NCI-H187 (cell line): ENCODE results near the gene SCARB1.

Experiments used
- DNase-seq, 2 experiments: peaks; one replicate each; lab custom pipeline; 2025; lab: John Stamatoyannopoulos, UW

The SCARB1 gene

DNA sequence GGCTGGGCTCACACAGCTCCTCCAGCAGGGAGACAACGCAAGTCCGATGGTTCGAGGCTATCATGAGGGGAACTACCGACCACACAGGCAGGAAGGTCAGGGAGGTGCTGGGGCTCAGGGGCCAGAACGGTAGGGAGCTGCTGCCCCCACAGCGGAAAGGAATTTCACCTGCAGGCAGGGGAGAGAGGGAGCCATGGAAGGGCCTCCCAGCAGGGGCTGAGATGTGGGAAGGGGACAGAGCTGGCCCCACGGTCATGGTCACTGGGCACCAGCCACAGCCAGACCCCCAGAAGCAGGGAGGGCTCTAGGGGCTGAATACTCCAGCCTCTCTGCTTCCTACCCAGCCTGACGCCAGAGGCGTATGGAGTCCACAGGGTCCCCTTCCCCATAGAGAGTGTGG lies 103.1 kb downstream of the SCARB1 start:
- no peak for DNase-seq

DNA sequence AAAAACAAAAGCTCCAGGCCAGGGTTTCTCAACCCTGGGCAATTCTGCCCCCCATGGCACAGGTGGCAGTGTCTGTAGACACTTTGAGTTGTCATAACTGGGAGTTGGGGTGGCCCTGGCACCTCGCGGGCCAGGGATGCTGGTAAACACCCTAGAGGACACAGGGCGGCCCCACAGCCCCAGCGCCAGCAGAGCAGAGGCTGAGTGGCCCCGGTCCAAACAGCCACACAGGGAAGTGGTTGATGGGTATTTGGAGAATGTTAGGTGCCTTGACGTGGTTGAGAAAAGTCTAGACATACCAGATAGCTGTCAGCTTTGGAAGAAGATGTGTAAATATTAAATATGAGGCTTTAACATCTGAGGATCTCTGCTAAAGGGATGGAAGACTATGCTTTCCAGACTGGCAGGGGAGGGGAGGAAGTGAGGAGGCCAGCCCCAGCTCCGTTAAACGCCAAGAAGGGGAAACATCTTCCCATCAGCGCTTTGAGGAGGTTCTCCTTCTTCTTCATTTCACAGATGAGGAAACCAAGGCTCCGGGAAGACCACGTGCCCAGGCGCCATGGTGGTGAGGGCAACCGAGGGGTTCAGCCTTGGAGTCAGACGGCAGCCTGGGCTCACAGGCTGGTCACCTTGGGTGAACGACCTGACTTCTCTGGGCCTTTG lies 103.7 kb downstream of the SCARB1 start:
- DNase-seq = no peak

DNA sequence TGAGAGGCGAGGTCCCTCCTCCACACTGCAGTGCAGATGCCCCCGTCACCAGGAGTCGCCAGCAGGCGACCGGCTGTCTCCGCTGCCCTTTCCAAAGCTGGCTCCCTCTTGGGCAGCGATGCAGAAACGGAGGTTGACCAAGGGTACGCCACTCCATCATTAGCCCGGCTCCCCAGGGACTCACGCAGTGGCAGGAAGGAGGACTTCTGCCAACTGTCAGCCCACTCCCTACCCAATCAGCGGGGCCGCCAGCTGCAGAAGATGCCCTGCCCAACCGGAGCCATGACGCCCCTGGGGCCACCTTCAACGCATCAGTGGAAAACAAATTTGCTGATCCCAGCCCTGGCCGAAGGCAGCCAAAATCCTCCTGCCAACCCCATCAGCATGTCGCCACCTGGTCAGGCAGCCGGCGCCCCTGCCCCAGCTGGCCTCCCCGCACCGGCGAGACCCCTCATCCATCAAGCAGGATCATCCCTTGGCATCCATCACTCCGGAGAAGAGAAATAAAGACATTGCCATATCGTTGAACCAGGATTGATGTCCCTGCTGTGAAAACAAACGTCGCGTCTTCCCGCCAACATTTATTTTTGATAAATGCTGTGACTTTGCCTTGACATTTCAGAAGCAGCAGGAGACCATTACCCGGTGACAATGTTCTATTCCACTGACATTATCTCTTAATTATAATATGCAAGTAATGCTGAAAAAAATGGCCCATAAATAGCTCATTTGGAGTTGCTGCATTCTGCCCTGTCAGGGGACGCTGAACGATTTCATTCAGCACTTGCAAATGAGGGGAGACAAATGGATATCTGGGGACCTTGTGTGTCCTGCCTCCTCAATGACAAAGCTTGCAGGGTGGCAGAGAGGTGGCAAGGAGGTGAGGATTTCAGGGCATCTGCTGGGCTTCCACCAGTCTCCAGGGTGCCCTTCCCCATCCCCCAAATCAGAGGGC lies 105.1 kb downstream of the SCARB1 start:
- peak; percentile 86 to 94 for DNase-seq

DNA sequence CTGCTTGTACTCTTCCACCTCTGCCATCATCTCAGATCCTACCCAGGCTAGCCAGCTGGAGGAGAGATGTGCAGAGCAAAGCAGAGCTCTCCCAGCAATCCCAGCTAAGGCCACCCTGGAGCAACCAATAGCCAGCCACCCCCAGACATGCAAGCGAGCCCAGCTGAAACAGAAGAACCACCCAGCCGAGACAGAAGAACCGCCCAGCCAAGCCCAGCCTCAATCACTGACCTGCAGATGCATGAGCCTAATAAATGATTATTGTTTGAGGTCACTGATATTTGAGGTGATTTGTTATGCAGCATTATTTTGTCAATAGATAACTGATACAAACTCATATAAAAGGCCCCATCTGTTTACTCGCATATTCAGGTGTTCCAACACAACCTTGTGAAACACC lies 106.3 kb downstream of the SCARB1 start:
- no peak for DNase-seq

DNA sequence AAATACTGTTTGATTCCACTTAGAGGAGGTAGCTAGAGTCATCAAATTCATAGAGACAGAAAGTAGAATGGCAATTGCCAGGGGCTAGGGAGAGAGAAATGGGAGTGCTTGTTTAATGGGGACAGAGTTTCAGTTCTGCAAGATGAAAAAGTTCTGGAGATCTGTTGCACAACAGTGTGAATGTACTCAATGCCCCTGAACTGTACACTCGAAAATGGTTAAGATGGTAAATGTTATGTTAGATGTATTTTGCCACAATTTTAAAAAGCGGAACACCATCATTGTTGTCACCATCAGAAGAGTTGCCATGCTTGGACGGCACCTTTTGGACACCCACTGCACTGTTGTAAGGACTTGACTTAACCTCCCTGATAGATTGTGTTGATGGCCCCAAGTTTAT lies 106.9 kb downstream of the SCARB1 start:
- no peak for DNase-seq

DNA sequence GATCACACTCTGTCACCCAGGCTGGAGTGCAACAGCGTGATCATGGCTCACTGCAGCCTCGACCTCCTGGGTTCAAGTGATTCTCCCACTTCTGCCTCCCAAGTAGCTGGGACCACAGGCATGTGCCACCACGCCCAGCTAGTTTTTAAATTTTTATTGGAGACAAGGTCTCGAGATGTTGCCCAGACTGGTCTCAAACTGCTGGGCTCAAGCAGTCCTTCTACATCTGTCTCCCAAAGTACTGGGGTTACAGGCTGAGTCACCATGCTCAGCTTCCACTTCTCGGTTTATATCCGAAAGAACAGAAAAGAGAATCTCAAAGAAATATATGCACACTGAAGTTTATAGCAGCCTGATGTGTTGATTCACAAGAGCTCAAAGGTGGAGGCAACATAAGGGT lies 107.5 kb downstream of the SCARB1 start:
- no peak for DNase-seq

DNA sequence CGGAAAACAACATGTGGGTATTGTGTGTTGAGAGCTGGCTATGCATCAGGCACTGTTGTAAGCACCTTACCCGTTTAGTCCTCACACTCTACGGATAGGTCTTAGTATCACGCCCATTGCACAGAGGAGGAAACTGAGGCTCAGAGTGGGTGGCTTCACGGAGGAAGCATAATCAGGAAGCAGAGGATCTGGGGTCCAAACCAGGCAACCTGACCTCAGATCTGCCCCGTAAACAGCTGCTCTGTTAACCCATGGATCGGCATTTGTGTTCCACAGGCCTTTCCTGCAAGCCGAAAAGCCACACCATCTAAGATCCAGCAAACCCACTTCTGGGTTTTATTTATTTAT lies 107.9 kb downstream of the SCARB1 start:
- no peak for DNase-seq

DNA sequence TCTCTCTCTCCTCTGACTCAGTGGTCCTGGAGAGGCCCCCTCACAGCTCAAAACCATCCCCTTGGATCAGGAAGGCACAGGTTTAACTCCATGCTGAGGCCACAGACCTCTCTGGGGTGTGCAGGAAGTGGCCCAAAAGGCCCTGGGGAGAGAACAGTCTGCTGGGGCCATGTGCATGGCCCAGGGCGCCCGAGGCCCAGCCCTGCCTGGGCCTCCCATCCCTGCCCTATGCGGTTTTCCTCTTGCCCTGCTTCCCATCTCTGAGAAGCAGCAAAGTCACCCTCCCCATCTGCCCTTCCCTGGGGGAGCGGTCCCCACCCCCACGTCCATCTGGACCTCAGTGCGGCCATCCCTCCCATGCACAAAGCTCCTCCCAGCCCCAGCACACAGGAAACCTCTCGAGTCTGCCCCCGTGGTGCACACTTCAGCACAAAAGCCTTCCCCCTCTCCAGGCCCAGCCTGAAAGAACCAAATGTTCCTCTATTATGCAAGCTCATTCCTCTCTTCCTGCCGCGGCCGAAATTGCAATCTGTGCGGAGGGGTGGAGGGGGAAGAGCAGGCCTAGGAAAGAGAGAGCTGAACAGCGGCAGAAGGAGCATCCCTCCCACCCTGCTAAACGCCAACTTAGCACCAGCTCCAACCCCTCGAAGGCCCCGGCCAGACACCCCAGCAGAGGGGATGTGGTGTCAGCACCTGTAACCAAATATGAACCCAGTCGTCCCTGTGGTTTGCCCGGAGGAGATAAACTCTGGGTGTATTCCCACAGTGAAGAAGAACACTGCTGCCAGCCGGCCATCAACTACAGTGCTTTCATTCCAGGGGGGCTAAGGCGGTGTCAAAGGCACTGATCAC lies 108.5 kb downstream of the SCARB1 start:
- peak; percentile 85 to 92 for DNase-seq

DNA sequence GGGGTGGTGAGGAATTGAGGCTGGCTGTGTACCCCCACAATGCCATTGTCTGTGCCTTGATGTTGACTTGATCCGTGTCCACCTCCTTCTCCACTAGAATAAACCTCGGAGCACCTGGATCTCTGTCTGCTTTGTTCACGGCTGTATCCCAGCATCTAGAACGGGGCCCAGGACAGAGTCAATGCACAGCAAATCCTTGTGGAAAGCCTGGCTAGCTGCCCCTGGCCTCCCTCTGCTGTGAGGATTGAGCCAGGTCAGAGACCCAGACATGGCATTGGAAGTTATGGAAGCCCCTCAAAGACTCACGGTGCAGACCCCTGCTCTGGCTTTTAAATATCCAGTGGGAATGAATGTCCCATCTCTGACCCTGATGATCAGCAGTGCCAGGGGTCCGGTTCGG lies 109.2 kb downstream of the SCARB1 start:
- no peak for DNase-seq

DNA sequence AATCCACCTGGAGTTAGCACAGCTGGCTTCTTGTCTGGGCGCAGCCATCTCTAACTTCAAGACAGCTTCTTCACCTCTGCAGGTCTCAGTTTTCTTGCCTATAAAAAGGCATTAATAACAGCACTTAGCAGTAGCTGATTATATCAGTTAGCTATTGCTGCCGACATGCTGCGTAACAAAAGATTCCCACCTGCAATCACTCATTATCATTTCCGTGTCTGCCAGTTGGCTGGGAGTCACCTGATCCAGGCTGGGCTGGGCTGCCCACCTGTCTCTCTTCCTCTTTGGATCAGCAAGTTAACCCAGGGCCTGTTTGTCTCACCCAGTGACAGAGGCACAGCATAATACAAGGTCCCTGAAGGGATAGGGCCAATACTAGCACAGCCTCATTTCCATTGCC lies 109.7 kb downstream of the SCARB1 start:
- no peak for DNase-seq

DNA sequence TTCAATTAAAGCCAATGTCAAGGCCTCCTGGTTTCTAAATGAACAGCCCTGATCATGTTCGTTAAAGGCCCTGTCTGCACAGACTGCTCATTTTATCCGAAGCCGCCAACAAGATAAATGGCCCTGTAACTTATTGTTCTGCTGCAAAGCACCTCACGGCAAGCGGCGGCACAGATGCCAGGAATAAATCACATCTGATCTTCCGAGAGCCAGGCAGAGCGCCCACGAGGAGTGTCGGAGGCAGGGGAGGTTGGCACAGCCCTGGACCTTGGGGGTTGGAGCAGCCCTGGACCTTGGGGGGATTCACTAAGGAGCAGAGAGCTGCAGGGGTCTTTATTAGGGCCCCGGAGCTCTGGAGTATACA lies 110.5 kb downstream of the SCARB1 start:
- no peak for DNase-seq

DNA sequence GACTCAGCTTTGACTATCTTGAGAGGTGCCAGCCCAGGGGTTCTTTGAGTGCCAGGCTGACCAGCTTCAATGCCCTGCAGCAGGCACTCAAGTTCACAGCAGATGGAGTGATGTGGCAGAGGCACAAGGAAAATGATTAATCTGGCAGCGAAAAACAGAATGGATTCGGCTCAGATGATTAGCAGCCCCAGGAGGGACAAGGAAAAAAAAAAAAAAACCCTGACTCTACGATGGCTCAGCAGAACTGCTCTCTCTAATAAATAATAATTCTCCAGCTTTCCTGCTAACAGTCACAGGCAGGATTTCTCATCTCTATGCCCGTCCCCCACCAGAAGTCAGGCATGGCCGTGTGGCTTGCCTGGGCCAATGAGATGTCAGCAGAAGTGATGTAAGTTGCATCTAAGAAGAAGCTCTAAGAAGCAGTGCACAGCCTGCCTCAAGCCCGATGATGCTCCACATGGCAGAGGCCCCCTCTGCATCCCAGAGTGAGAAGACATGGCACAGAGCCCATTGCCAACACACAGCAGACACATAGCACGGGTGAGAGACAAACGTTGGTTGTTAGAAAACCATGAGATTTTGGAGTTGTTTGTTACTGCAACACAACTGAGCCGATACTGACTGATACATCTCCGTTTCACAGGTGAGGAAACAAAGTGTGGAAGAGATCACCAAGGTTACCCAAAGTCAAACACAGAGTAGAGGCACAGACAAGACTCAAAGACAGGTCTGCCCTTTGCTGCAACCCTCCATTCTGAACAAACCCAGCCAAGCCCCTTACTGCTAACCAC lies 111.0 kb downstream of the SCARB1 start:
- no peak for DNase-seq

DNA sequence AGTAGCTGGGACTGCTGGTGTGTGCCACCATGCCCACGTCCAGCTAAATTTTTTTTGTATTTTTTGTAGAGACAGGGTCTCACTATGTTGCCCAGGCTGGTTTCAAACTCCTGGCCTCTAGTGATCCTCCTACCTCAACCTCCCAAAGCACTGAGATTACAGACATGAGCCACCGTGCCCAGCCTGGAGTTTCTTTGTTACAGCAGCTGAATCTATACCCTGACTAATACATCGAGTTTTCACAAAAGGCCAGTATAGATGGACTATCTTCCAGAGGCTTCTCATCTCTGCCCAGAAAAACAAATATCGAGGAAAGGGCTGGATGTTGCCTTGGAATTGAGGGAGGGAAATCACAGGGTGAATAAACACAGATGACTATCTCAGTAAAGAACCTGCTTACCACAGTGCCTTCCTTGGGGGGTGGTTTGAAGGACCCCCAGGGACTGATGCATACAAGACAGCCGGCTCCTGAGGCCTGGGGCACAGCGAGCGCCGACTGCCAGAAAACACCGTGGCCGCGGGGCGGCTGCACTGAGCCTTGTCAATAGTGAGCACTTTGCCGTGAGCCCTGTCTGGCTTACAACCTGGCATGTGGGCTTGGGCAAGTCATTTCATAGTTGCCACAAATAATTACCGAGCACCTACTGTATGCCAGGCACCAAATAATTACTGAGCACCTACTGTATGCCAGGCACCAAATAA lies 111.9 kb downstream of the SCARB1 start:
- DNase-seq = no peak

DNA sequence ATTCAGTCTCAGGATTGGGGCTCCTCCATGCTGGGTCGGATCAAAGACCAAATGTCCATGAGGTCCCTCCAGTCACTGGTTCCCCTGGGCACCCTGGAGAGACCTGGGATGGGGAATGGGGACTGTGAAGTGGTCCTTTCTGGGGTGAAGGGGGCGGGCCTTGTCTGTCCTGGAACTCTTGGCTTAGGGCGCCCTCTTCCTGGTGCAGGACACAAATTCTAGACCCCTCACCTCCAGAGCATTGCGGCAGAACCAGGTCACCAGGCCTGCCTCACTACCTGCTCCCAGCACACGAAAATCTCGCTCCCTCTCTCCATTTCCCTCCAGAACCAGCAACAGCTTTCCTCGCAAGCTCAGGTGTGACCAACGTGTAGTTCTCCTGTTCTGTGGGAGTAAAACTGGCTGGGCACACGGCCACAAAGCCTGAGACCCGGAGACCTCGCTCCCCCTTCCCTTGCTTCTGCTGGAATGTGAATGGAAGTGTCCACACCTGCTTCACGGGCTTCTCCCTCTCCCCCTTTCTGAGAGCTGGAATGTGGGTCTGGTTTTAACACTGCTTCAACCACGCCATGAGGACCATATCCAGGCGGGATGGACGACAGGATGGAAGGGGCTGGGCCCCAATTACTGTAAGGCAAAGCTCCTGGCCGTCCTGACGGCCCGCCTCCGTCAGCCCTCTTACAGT lies 112.7 kb downstream of the SCARB1 start:
- DNase-seq = no peak

DNA sequence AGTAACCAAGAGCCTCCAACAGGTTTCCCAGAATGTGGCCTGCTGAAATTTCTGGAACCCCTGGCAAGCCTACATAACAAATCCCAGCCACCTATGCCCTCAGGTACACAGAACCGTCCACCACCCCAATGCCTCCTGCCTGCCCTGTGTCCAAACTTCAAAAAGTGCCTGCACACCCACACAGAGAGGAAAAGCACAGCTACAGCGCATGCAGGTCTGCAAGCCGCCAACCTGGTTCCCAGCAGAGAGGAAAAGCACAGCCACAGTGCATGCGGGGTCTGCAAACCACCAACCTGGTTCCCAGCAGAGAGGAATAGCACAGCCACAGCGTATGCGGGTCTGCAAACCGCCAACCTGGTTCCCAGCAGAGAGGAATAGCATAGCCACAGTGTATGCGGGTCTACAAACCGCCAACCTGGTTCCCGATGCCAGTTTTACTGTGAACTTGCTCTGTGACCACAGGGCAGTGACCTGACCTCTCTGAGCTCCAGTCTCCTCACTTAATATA lies 113.5 kb downstream of the SCARB1 start:
- no peak for DNase-seq

DNA sequence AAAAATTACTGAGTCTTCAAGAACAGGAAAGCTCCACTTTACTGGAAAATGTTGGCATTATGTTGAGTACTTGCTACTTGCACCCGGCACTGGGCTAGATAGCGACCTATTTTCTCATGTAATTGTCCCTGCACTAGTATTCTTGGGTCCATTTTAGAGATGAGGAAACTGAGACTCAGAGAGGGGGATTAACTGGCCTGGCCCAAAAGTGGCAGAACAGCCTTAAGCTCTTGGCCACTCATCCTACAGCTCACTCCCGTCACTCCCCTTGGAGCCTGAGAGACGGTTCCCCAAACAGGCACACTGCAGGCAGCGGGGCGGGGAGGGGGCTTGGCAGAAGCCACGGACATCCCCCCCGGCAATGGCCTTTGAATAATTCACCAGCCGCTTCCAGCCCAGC lies 113.9 kb downstream of the SCARB1 start:
- no peak for DNase-seq

DNA sequence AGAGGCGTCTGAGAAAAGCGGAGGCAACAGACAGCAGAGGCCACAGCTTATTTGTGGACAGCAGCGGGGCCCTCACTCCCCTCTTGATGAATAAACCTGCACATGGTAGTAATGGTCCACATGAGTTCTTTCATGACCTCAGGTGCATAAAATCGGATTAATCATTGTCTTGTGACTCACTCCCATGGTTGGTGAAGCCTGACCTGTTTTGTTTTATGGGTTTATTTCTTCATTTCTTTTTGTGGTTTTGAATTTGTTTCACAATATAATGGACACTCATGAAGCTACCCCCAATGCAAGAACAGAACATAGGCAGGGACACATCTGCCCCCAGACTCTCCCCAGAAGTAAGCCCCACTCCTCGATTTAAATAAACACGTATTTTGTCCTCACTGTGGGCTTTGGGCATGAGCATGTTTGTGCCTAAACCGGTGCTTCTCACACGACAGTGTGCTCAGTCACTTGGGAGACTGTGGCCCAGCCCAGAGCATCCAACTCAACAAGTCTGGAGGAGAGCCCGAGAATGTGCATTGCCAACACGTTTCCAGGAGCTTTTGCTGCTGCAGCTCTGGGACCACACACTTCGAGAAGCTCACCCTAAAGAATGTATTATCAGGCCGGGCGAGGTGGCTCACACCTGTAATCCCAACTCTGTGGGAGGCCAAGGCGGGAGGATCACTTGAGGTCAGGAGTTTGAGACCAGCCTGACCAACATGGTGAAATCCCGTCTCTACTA lies 116.1 kb downstream of the SCARB1 start:
- DNase-seq = no peak

DNA sequence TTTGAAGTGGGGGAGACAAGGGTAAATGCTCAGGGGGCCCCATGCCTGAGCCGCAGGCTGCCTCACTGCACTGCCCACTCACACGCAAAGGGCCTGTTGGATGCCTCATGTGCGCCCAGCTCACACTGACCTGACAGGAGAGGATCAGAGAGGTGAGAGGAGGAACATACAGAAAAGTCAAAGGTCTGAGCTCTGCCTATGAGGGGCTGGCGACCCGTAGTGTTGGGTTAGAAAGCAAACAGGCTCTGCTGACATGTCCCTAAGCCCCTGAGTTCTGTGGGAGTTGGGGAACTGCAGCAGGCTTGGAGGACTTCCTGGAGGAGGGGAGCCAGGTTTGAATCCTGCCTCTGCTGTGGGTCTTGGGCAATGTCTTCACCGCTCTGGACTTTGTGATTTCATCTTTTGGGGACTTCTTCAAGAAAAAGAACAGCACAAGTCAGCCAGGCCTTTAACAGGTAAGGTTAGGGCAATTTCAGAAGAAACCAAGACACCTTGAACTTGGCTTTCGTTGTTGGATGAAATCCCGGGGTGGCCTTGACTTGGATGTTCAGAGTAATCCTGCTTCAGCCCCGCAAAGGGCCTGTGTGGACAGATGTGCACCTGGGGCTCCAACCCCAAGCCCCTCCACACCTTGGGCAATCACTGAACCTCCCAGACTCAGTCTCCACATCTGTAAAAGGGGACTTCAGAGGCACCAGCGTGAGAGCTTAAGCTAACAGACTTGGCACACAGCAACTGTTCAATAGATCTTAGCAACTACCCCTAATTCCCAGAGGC lies 116.8 kb downstream of the SCARB1 start:
- DNase-seq = no peak
